Endodermal cell (in vitro differentiated cells): ENCODE results near the gene CRTC1. TPM values are rescaled to one million over a fixed set of nuclear protein-coding genes. Genes with fewer than 3 reads are reported as not detected.
"Not testable (repeated sequence)": the region's sequence is repeated elsewhere in the genome, so short reads cannot be mapped to it uniquely, and the experiment has no call there.

Experiments used
- DNase-seq: peaks from one replicate; pipeline ENCODE4 v3.0.0-alpha.2; 2017
- H3K27ac ChIP-seq: 2 replicates; pipeline ENCODE4 v1.5.1; 2013; ENCODE audit warnings: mild to moderate bottlenecking, low read depth, low read length, moderate library complexity
- H3K27me3 ChIP-seq: 2 replicates; pipeline ENCODE4 v1.6.1; 2013; ENCODE audit warnings: mild to moderate bottlenecking, low read length, moderate library complexity; ENCODE audit not compliant: insufficient read depth, control insufficient read depth, poor library complexity, severe bottlenecking
- H3K36me3 ChIP-seq: 2 replicates; pipeline ENCODE4 v1.7.0; 2013; ENCODE audit warnings: mild to moderate bottlenecking, low read length, moderate library complexity; ENCODE audit not compliant: control insufficient read depth, insufficient read depth
- H3K4me1 ChIP-seq: one replicate; pipeline ENCODE4 v1.7.0; 2013; ENCODE audit warnings: low read length; ENCODE audit not compliant: control insufficient read depth, insufficient read depth
- H3K4me3 ChIP-seq: 2 replicates; pipeline ENCODE4 v1.5.1; 2013; ENCODE audit warnings: mild to moderate bottlenecking, low read length, moderate library complexity
- H3K9ac ChIP-seq: 2 replicates; pipeline ENCODE4 v1.6.1; 2013; ENCODE audit warnings: mild to moderate bottlenecking, low read length, moderate library complexity; ENCODE audit not compliant: poor library complexity, severe bottlenecking; ENCODE audit errors: extremely low read depth
- H3K9me3 ChIP-seq: 2 replicates; pipeline ENCODE4 v1.6.1; 2013; ENCODE audit warnings: mild to moderate bottlenecking, low read length, moderate library complexity; ENCODE audit not compliant: control insufficient read depth
- H3K27ac Mint-ChIP-seq: 2 replicates; pipeline ENCODE4 v1.8.0; 2020; ENCODE audit warnings: mixed read lengths
- H3K27me3 Mint-ChIP-seq: 2 replicates; pipeline ENCODE4 v1.8.0; 2021; ENCODE audit warnings: mild to moderate bottlenecking, mixed read lengths; ENCODE audit not compliant: insufficient read depth
- H3K36me3 Mint-ChIP-seq: 2 replicates; pipeline ENCODE4 v1.8.0; 2020; ENCODE audit warnings: low read depth, mixed read lengths
- H3K4me1 Mint-ChIP-seq: 2 replicates; pipeline ENCODE4 v1.8.0; 2020; ENCODE audit warnings: mixed read lengths
- H3K4me3 Mint-ChIP-seq: 2 replicates; pipeline ENCODE4 v1.8.0; 2020; ENCODE audit warnings: mild to moderate bottlenecking, moderate library complexity, mixed read lengths
- H3K9me3 Mint-ChIP-seq: 2 replicates; pipeline ENCODE4 v1.8.0; 2020; ENCODE audit warnings: mild to moderate bottlenecking, mixed read lengths
- WGBS, 2 experiments: methylation state at CpG; one replicate each; pipeline versions ENCODE4 v1.1.5 to v1.1.7; 2013; ENCODE audit warnings: missing lambda C conversion rate in 2 of 2, mixed read lengths in 1 of 2; ENCODE audit not compliant: insufficient coverage in 1 of 2, insufficient read length in 1 of 2; 5-methylcytosine and 5-hydroxymethylcytosine counted together
- total RNA-seq, 2 donors: library from RNA; stranded (reverse); fragmentation: NEBNext Ultra II Directional in 1 of 2; extraction: Animal tissue kit (Norgen Biotek cat#: 25700) in 1 of 2; gene quantifications; 2 replicates in 1 of 2; 3 replicates in 1 of 2; pipeline ENCODE4 v1.2.1, GENCODE V29; 2021
- TF ChIP-seq, protein P1 (sequence below): fragments of 200-600 bp; sonication (generic); conservative IDR thresholded peaks from 2 replicates; pipeline ENCODE4 v1.5.0; 2021; ENCODE audit warnings: antibody characterized with exemption, mild to moderate bottlenecking

Gene CRTC1
- total RNA-seq, 2 donors from 2014 or later, result 26.6 to 29.7 TPM

DNA sequence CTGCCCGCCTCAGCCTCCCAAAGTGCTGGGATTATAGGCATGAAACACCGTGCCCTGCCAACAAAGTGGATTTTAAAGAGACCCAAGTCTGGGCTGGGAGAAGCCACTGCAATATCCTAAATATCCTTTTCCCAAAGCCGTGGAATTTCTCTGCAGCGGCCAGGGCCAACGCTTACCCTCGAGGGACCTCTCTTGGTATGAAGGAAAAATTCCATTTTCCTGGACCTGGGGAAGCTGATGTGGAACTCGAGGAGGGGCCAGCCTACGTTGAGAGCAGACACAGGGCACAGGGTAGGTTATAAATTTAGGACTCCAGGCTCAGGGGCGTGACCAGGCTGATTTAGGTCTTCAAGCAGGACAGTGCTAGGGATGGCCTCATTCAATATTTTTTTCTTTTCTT, 130.6 kb downstream of the CRTC1 start:
- 77 to 87% methylated on average over 8 to 9 of the region's 9 CpGs for WGBS, 2 experiments
- no peak overlapping the region for H3K27ac ChIP-seq
- H3K4me1 Mint-ChIP-seq, result no peaks in the 10 kb centered on the region
- H3K27ac Mint-ChIP-seq, result no peak overlapping the region
- no peaks in the 10 kb centered on the region for H3K36me3 ChIP-seq
- no peaks in the 10 kb centered on the region for H3K36me3 Mint-ChIP-seq
- H3K4me1 ChIP-seq, result no peaks in the 10 kb centered on the region
- peaks cover 51% of the 10 kb centered on the region for H3K27me3 Mint-ChIP-seq
- no peak for DNase-seq
- TF ChIP-seq, protein P1, sequence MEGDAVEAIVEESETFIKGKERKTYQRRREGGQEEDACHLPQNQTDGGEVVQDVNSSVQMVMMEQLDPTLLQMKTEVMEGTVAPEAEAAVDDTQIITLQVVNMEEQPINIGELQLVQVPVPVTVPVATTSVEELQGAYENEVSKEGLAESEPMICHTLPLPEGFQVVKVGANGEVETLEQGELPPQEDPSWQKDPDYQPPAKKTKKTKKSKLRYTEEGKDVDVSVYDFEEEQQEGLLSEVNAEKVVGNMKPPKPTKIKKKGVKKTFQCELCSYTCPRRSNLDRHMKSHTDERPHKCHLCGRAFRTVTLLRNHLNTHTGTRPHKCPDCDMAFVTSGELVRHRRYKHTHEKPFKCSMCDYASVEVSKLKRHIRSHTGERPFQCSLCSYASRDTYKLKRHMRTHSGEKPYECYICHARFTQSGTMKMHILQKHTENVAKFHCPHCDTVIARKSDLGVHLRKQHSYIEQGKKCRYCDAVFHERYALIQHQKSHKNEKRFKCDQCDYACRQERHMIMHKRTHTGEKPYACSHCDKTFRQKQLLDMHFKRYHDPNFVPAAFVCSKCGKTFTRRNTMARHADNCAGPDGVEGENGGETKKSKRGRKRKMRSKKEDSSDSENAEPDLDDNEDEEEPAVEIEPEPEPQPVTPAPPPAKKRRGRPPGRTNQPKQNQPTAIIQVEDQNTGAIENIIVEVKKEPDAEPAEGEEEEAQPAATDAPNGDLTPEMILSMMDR, result no peak
- H3K9ac ChIP-seq, result no peak overlapping the region
- no peaks in the 10 kb centered on the region for H3K9me3 Mint-ChIP-seq
- H3K9me3 ChIP-seq, result no peaks in the 10 kb centered on the region
- no peak overlapping the region for H3K4me3 Mint-ChIP-seq
- peaks cover 29% of the 10 kb centered on the region for H3K27me3 ChIP-seq
- no peak overlapping the region for H3K4me3 ChIP-seq

DNA sequence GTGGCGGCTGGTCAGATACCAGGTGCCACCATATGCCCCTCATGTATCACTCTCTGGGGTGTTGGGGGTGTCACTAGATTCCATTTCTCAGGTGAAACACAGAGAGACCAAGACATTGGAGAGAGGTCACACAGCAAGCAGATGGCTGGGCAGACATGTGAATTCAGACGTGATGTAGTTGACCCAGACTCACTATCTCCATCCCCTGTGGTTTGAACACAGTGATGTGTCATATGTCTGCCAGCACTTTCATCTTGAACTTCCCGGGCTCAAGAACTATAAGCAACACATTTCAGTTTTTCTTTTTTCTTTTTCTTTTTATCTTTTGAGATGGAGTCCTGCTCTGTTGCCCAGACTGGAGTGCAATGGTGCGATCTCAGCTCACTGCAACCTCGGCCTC, 132.2 kb downstream of the CRTC1 start:
- H3K4me1 ChIP-seq, result no peaks in the 10 kb centered on the region
- no peak overlapping the region for H3K27ac ChIP-seq
- H3K4me3 Mint-ChIP-seq, result no peak overlapping the region
- H3K9ac ChIP-seq, result no peak overlapping the region
- TF ChIP-seq, protein P1, result no peak
- H3K36me3 ChIP-seq, result no peaks in the 10 kb centered on the region
- no peak overlapping the region for H3K27ac Mint-ChIP-seq
- H3K36me3 Mint-ChIP-seq, result no peaks in the 10 kb centered on the region
- H3K4me3 ChIP-seq, result no peak overlapping the region
- H3K9me3 ChIP-seq, result no peaks in the 10 kb centered on the region
- WGBS, 2 experiments, result 93 to 97% methylated on average over 5 of the region's 5 CpGs
- H3K9me3 Mint-ChIP-seq, result no peaks in the 10 kb centered on the region
- no peak for DNase-seq
- no peaks in the 10 kb centered on the region for H3K4me1 Mint-ChIP-seq
- peaks cover 23% of the 10 kb centered on the region for H3K27me3 ChIP-seq
- H3K27me3 Mint-ChIP-seq, result peaks cover 54% of the 10 kb centered on the region

DNA sequence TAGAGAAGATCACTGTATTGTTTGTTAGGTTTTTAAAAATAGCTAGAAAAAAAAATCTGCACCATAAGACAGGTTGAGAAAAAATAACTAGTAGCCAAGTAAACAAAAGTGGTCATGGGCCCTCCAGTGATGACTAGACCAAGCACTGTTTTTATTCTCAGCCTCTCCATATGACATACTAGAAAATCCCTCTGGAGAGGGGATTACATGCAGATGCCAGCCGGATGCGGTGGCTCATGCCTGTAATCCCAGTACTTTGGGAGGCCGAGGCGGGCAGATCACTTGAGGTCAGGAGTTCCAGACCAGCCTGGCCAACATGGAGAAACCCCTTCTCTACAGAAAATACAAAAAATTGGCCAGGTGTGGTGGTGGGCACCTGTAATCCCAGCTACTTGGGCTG, 133.2 kb downstream of the CRTC1 start:
- peaks cover 23% of the 10 kb centered on the region for H3K27me3 ChIP-seq
- not testable (repeated sequence) for H3K27ac ChIP-seq, H3K9me3 ChIP-seq, H3K9me3 Mint-ChIP-seq, H3K36me3 Mint-ChIP-seq, H3K4me3 Mint-ChIP-seq, H3K4me1 Mint-ChIP-seq, H3K36me3 ChIP-seq, H3K4me3 ChIP-seq, DNase-seq, H3K9ac ChIP-seq, H3K4me1 ChIP-seq, H3K27ac Mint-ChIP-seq
- WGBS, 2 experiments, result 82 to 94% methylated on average over 3 to 4 of the region's 4 CpGs
- peaks cover 55% of the 10 kb centered on the region for H3K27me3 Mint-ChIP-seq

DNA sequence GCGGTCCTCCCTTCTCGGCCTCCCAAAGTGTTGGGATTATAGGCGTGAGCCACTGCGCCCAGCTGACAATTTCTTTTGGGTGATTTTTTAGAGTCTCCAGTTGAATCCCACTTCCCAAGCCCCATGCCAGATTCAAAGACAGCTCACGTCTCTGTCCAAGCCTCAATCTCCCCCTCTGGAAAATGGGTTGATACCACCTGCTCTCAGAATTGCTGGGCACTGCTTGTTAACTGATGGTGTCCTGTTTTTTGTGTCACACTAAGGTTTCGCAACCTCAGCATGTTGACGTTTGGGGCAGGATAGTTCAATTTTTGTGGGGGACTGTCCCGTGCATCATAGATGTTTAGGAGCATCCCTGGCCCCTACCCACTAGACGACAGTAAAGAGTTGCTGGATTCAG, 134.1 kb downstream of the CRTC1 start:
- Mint-ChIP-seq H3K4me1 (no peaks in the 10 kb centered on the region), H3K9me3 (no peaks in the 10 kb centered on the region), H3K36me3 (no peaks in the 10 kb centered on the region), H3K4me3 (no peak overlapping the region), H3K27ac (no peak overlapping the region), H3K27me3 (peaks cover 49% of the 10 kb centered on the region)
- peaks cover 19% of the 10 kb centered on the region for H3K27me3 ChIP-seq
- WGBS, 2 experiments, result 89 to 90% methylated on average over 7 to 9 of the region's 9 CpGs
- H3K9me3 ChIP-seq, result no peaks in the 10 kb centered on the region
- no peak overlapping the region for H3K4me3 ChIP-seq
- DNase-seq, result no peak
- H3K36me3 ChIP-seq, result no peaks in the 10 kb centered on the region
- H3K4me1 ChIP-seq, result no peaks in the 10 kb centered on the region
- no peak overlapping the region for H3K9ac ChIP-seq
- no peak overlapping the region for H3K27ac ChIP-seq
- TF ChIP-seq, protein P1, result no peak
